ENCODE measurements around the gene KCNQ5. TPM values are rescaled to one million over a fixed set of nuclear protein-coding genes. Genes with fewer than 3 reads are reported as not detected.

Gene KCNQ5
- total and polyA plus RNA-seq, 8 donors, result 1.7 to 4.5 (median 2.5) TPM

GRCh38 chr6:72639920-72640614 lies 18.2 kb downstream of the KCNQ5 start:
- Histone ChIP-seq H3K36me3 (no peaks in the 10 kb centered on the region), H3K4me3 (no peak overlapping the region), H3K27ac (no peak overlapping the region), H3K27me3 (no peaks in the 10 kb centered on the region), H3K4me1 (no peaks in the 10 kb centered on the region), H3K9me3 (no peaks in the 10 kb centered on the region)
- ATAC-seq (no peak), DNase-seq (no peak)
- no peak for TF ChIP-seq CTCF (IDR thresholded peaks at IDR 0.05)
- intact Hi-C loops (cut with DNase I), result no loop called here

GRCh38 chr6:72640615-72640930 lies 18.7 kb downstream of the KCNQ5 start:
- H3K9me3 ChIP-seq, result no peaks in the 10 kb centered on the region
- TF ChIP-seq CTCF (IDR thresholded peaks at IDR 0.05), result no peak
- no peaks in the 10 kb centered on the region for H3K4me1 ChIP-seq
- intact Hi-C loops (cut with DNase I), result no loop called here
- no peak for DNase-seq
- no peak for ATAC-seq
- no peaks in the 10 kb centered on the region for H3K36me3 ChIP-seq
- no peak overlapping the region for H3K4me3 ChIP-seq
- no peaks in the 10 kb centered on the region for H3K27me3 ChIP-seq
- no peak overlapping the region for H3K27ac ChIP-seq

GRCh38 chr6:72642435-72642834 lies 20.6 kb downstream of the KCNQ5 start:
- Histone ChIP-seq H3K27ac (no peak overlapping the region), H3K4me3 (no peak overlapping the region), H3K9me3 (no peaks in the 10 kb centered on the region), H3K27me3 (no peaks in the 10 kb centered on the region), H3K4me1 (no peaks in the 10 kb centered on the region), H3K36me3 (no peaks in the 10 kb centered on the region)
- TF ChIP-seq CTCF (IDR thresholded peaks at IDR 0.05), result no peak
- DNase-seq (no peak), ATAC-seq (no peak)
- intact Hi-C loops (cut with DNase I), result no loop called here

DNA sequence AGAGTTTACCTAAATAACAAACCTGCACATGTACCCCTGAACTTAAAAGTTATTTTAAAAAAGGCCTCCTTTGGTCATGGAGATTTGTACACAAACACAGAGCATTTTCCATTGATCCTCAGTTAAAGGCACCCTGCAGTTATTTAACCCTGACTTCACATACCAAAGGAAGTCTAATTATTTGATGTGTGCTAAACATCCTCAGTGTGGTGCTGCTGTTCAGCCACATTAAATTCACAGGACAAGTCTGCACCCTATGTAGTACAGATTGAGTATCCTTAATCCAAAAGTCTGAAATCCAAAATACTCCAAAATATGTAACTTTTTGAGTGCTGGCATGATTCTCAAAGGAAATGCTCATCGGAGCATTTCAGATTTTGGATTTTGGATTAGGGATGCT lies 21.4 kb downstream of the KCNQ5 start:
- no peak overlapping the region for H3K4me3 ChIP-seq
- DNase-seq (no peak), ATAC-seq (no peak)
- H3K36me3 ChIP-seq, result no peaks in the 10 kb centered on the region
- H3K9me3 ChIP-seq, result no peaks in the 10 kb centered on the region
- no peak overlapping the region for H3K27ac ChIP-seq
- no peaks in the 10 kb centered on the region for H3K4me1 ChIP-seq
- TF ChIP-seq CTCF (IDR thresholded peaks at IDR 0.05), result no peak
- intact Hi-C loops (cut with DNase I), result no loop called here
- no peaks in the 10 kb centered on the region for H3K27me3 ChIP-seq

GRCh38 chr6:72646604-72647485 lies 25.0 kb downstream of the KCNQ5 start:
- intact Hi-C loops (cut with DNase I), result no loop called here
- Histone ChIP-seq H3K4me3 (no peak overlapping the region), H3K27me3 (no peaks in the 10 kb centered on the region), H3K9me3 (no peaks in the 10 kb centered on the region), H3K4me1 (no peaks in the 10 kb centered on the region), H3K36me3 (no peaks in the 10 kb centered on the region), H3K27ac (no peak overlapping the region)
- ATAC-seq (no peak), DNase-seq (no peak)
- no peak for TF ChIP-seq CTCF (IDR thresholded peaks at IDR 0.05)

Data from left lung (tissue), 10 donors.